GM23338 (cell line): Measurements from ENCODE around the gene LAMB1. TPM values are rescaled to one million over a fixed set of nuclear protein-coding genes. Genes with fewer than 3 reads are reported as not detected.
A peak's percentile ranks its signal among the peaks of the same experiment; 100 is the strongest.

Experiments used
- ATAC-seq: fragments of 200-7000 bp; cut with Tn5 transposase; 3 replicates; pipeline ENCODE4 v1.9.1; 2020
- DNase-seq: peaks from one replicate; pipeline ENCODE4 v3.0.0-alpha.2; 2015; ENCODE audit warnings: low spot score
- H2AFZ ChIP-seq: fragments of 200-600 bp; sonication (generic); 2 replicates; pipeline ENCODE4 v1.8.0; 2016; ENCODE audit warnings: antibody characterized with exemption, mild to moderate bottlenecking, moderate library complexity
- H3F3A ChIP-seq: fragments of 200-600 bp; sonication (generic); replicated peaks from 2 replicates; pipeline ENCODE4 v1.8.0; 2017; ENCODE audit warnings: antibody characterized with exemption, mixed run types, low read depth
- H3K27ac ChIP-seq: fragments of 200-600 bp; sonication (generic); 2 replicates; pipeline ENCODE4 v1.6.1; 2016; ENCODE audit warnings: low read depth
- H3K27me3 ChIP-seq: fragments of 200-600 bp; sonication (generic); 2 replicates; pipeline ENCODE4 v1.8.0; 2016; ENCODE audit warnings: mild to moderate bottlenecking, mixed run types, moderate library complexity; ENCODE audit not compliant: insufficient read depth
- H3K36me3 ChIP-seq: fragments of 200-600 bp; sonication (generic); 2 replicates; pipeline ENCODE4 v1.8.0; 2016; ENCODE audit warnings: mild to moderate bottlenecking; ENCODE audit not compliant: insufficient read depth
- H3K4me1 ChIP-seq: fragments of 200-600 bp; sonication (generic); 2 replicates; pipeline ENCODE4 v1.8.0; 2016; ENCODE audit warnings: mild to moderate bottlenecking, moderate library complexity; ENCODE audit not compliant: insufficient read depth
- H3K4me2 ChIP-seq: fragments of 200-600 bp; sonication (generic); 2 replicates; pipeline ENCODE4 v1.7.1; 2017; ENCODE audit warnings: mixed run types
- H3K4me3 ChIP-seq: fragments of 200-600 bp; sonication (generic); 2 replicates; pipeline ENCODE4 v1.6.1; 2016; ENCODE audit warnings: mixed run types
- H3K79me2 ChIP-seq: fragments of 200-600 bp; sonication (generic); replicated peaks from 2 replicates; pipeline ENCODE4 v1.8.0; 2017; ENCODE audit warnings: mild to moderate bottlenecking; ENCODE audit not compliant: insufficient read depth
- H3K9me2 ChIP-seq: fragments of 200-600 bp; sonication (generic); 2 replicates; pipeline ENCODE4 v1.8.0; 2017; ENCODE audit not compliant: insufficient read depth
- H4K20me1 ChIP-seq: fragments of 200-600 bp; sonication (generic); replicated peaks from 2 replicates; pipeline ENCODE4 v1.8.0; 2017; ENCODE audit warnings: mild to moderate bottlenecking; ENCODE audit not compliant: insufficient read depth
- H3K27ac Mint-ChIP-seq: 2 replicates; pipeline ENCODE4 v1.8.0; 2020; ENCODE audit warnings: inconsistent platforms, mild to moderate bottlenecking, moderate library complexity, mixed read lengths
- H3K27me3 Mint-ChIP-seq: 3 replicates; pipeline ENCODE4 v1.8.0; 2022; ENCODE audit warnings: low read depth, mild to moderate bottlenecking, moderate library complexity, mixed read lengths, inconsistent platforms; ENCODE audit not compliant: insufficient read depth, poor library complexity
- H3K36me3 Mint-ChIP-seq: 3 replicates; pipeline ENCODE4 v1.8.0; 2021; ENCODE audit warnings: low read depth, mild to moderate bottlenecking, inconsistent platforms, moderate library complexity, mixed read lengths
- H3K4me1 Mint-ChIP-seq: 3 replicates; pipeline ENCODE4 v1.8.0; 2020; ENCODE audit warnings: mild to moderate bottlenecking, inconsistent platforms, mixed read lengths
- H3K4me3 Mint-ChIP-seq: 3 replicates; pipeline ENCODE4 v1.8.0; 2021; ENCODE audit warnings: moderate library complexity, mild to moderate bottlenecking, inconsistent platforms, mixed read lengths
- H3K9me3 Mint-ChIP-seq: 3 replicates; pipeline ENCODE4 v1.8.0; 2020; ENCODE audit warnings: moderate library complexity, mild to moderate bottlenecking, inconsistent platforms, mixed read lengths
- CTCF ChIP-seq, 2 experiments: fragments of 200-600 bp in 1 of 2; sonication (generic) in 1 of 2; conservative IDR thresholded peaks; 2 replicates each; pipeline versions ENCODE4 v1.5.1 to v1.6.1; 2016 to 2017; ENCODE audit warnings: antibody characterized with exemption in 2 of 2, low read depth in 2 of 2, mild to moderate bottlenecking in 2 of 2, moderate library complexity in 1 of 2
- ETS1 ChIP-seq: IDR thresholded peaks from 2 replicates; pipeline ENCODE4 v1.6.1; 2016; ENCODE audit warnings: antibody characterized with exemption
- EZH2 ChIP-seq: fragments of 200-600 bp; sonication (generic); IDR thresholded peaks from one replicate; pipeline ENCODE4 v1.8.0; 2017; ENCODE audit warnings: antibody characterized with exemption, mild to moderate bottlenecking, low read depth; ENCODE audit not compliant: unreplicated experiment
- EZH2phosphoT487 ChIP-seq: fragments of 200-600 bp; sonication (generic); IDR thresholded peaks from one replicate; pipeline ENCODE4 v1.8.1; 2018; ENCODE audit warnings: antibody characterized with exemption; ENCODE audit not compliant: unreplicated experiment
- JUNB ChIP-seq: IDR thresholded peaks from one replicate; pipeline ENCODE4 v1.6.1; 2016; ENCODE audit warnings: antibody characterized with exemption; ENCODE audit not compliant: unreplicated experiment
- REST ChIP-seq: IDR thresholded peaks from one replicate; pipeline ENCODE4 v1.6.1; 2018; ENCODE audit warnings: antibody characterized with exemption; ENCODE audit not compliant: unreplicated experiment
- STAT1 ChIP-seq: IDR thresholded peaks from one replicate; pipeline ENCODE4 v1.6.1; 2016; ENCODE audit warnings: antibody characterized with exemption; ENCODE audit not compliant: unreplicated experiment
- polyA plus RNA-seq: library from polyadenylated mRNA; unstranded; fragments of >200 nt; fragmentation: Nextera tagmentation; extraction: Ambion mirVana; gene quantifications from 2 replicates; pipeline ENCODE4 v1.2.1, GENCODE V29; 2016
- total RNA-seq: library from RNA; depleted of rRNA; stranded (reverse); fragments of >200 nt; shearing (Covaris generic); gene quantifications from 2 replicates; pipeline ENCODE4 v1.2.3, GENCODE V29; 2014

LAMB1 gene
- total and polyA plus RNA-seq, 2 experiments from 2014 or later, result 53.5 to 57.8 TPM

GRCh38 chr7:107953924-107954303, 49.0 kb downstream of the LAMB1 start (continued):
- TF ChIP-seq REST (no peak), STAT1 (no peak)

- H3K4me1 ChIP-seq, result peaks cover 24% of the 10 kb centered on the region
- no peak overlapping the region for H3K4me3 ChIP-seq
- no peaks in the 10 kb centered on the region for H3K79me2 ChIP-seq
- H3K9me3 Mint-ChIP-seq, result no peaks in the 10 kb centered on the region
- ATAC-seq, result no peak
- H3K27ac Mint-ChIP-seq, result no peak overlapping the region
- H4K20me1 ChIP-seq, result no peaks in the 10 kb centered on the region
- H3K27me3 Mint-ChIP-seq, result peaks cover 6% of the 10 kb centered on the region
- H3K4me1 Mint-ChIP-seq, result peaks cover 35% of the 10 kb centered on the region
- H3F3A ChIP-seq, result no peaks in the 10 kb centered on the region
- no peaks in the 10 kb centered on the region for H3K9me2 ChIP-seq
- H3K27me3 ChIP-seq, result no peaks in the 10 kb centered on the region
- no peaks in the 10 kb centered on the region for H3K36me3 ChIP-seq
- H3K27ac ChIP-seq, result 0 out of 2 replicates have a peak overlapping the region, but pooled peaks have one; percentile 34
- no peak overlapping the region for H2AFZ ChIP-seq
- DNase-seq, result no peak
- peaks cover 27% of the 10 kb centered on the region for H3K36me3 Mint-ChIP-seq
- peak overlapping the region; percentile 34; the same call in 1 of the 2 replicates for H3K4me2 ChIP-seq
- H3K4me3 Mint-ChIP-seq, result no peak overlapping the region; the same call in 2 of the 3 replicates
- no peak for TF ChIP-seq REST
- no peak for TF ChIP-seq EZH2
- no peak for TF ChIP-seq JUNB
- no peak for TF ChIP-seq ETS1
- TF ChIP-seq STAT1, result no peak
- TF ChIP-seq EZH2phosphoT487, result no peak
- no peak for TF ChIP-seq CTCF (conservative IDR thresholded peaks at IDR 0.05; ENCODE audit: low read depth in 2 of 2)
These were observed 49.6 kb downstream of the LAMB1 start for GRCh38 chr7:107953265-107953923.
